ENCODE data around the gene OR51B5. TPM values are rescaled to one million over a fixed set of nuclear protein-coding genes. Genes with fewer than 3 reads are reported as not detected.

OR51B5 gene
- total and polyA plus RNA-seq, 2 of the 13 experiments (the other 11 are each of a cell fraction or from before 2014, with no cell fraction given) = 0.16 to 0.18 TPM

GRCh38 chr11:5293028-5293427, 50.3 kb downstream of the OR51B5 start:
- DNase-seq (ENCODE audit: low spot score) (no peak), FAIRE-seq (no peak), ATAC-seq (no peak)
- H4K20me1 ChIP-seq (ENCODE audit: insufficient read depth, low read length) = no peaks in the 10 kb centered on the region
- H2AFZ ChIP-seq (ENCODE audit: low read length) = no peak overlapping the region
- no peak overlapping the region for H3K4me3 ChIP-seq (replicated peaks in 1 of 3; ENCODE audit: insufficient read depth in 1 of 3, low read depth in 2 of 3, low read length in 3 of 3)
- in situ Hi-C loops (cut with HindIII; ENCODE audit: extremely low pct_ligation_motif_present, low pct_unique_long_range_greater_than_20kb) (no loop called here), intact Hi-C loops (cut with micrococcal nuclease; ENCODE audit: unreplicated experiment) (no loop called here)
- WGBS (ENCODE audit: low lambda C conversion rate) = 19% methylated on average over 8 of the region's 8 CpGs
- POLR2A ChIA-PET = no interaction called here
- no peaks in the 10 kb centered on the region for H3K4me1 ChIP-seq (ENCODE audit: insufficient read depth, low read length)
- H3K36me3 ChIP-seq (replicated peaks in 1 of 2; ENCODE audit: control insufficient read depth in 1 of 2, insufficient read depth in 2 of 2, low read length in 2 of 2) = no peaks in the 10 kb centered on the region
- H3K27ac ChIP-seq (ENCODE audit: extremely low read length, insufficient read depth, low read length) = no peak overlapping the region
- H3K9me3 ChIP-seq (ENCODE audit: low read length) = no peaks in the 10 kb centered on the region
- no TSS peak for BruUV-seq (replicated peaks)
- no peak overlapping the region for H3K4me2 ChIP-seq (ENCODE audit: low read depth, low read length)
- CTCF ChIA-PET (ENCODE audit: low intra/inter-chr PET ratio, low total read pairs) = no interaction called here
- H3K9ac ChIP-seq (ENCODE audit: insufficient read depth, low read depth, low read length) = no peak overlapping the region
- H3K27me3 ChIP-seq (ENCODE audit: control insufficient read depth in 1 of 2, insufficient read depth in 2 of 2, low read length in 2 of 2) = no peaks in the 10 kb centered on the region
- no peaks in the 10 kb centered on the region for H3K79me2 ChIP-seq (ENCODE audit: insufficient read depth, low read length)
- TF ChIP-seq SMARCC2 (IDR thresholded peaks at IDR 0.05) = no peak
- no peak for TF ChIP-seq ZNF704 (CRISPR knock-in tag; IDR thresholded peaks at IDR 0.05; ENCODE audit: borderline replicate concordance)
- TF ChIP-seq ZNF839 (CRISPR knock-in tag; IDR thresholded peaks at IDR 0.05; ENCODE audit: borderline replicate concordance) = no peak
- TF ChIP-seq MAZ (IDR thresholded peaks at IDR 0.05; ENCODE audit: borderline replicate concordance, low read depth, low read length) = no peak
- TF ChIP-seq MAZ (CRISPR knock-in tag; IDR thresholded peaks at IDR 0.05; ENCODE audit: low read depth) = no peak
- no peak for TF ChIP-seq NKX3-1 (CRISPR knock-in tag; IDR thresholded peaks at IDR 0.05)
- no peak for TF ChIP-seq HOXA9 (CRISPR knock-in tag; IDR thresholded peaks at IDR 0.05; ENCODE audit: borderline replicate concordance)

Small RNA genes lying within 50 kb of the gene (small RNA-seq; reads per million reads assigned to genes)
- 0 reads per million in 3 experiments for gene AC104389.3 (ENCODE audit: insufficient read depth in 2 of 3, insufficient read length in 3 of 3, low read depth in 2 of 3, low replicate concordance in 1 of 3)

Other genes starting within 250 kb of the OR51B5 start
- not detected in 2 replicates for gene OR52A5, start 205.2 kb downstream of the OR51B5 start, total RNA-seq (2016; rRNA removed; fragmentation: Illumina TruSeq; extraction: Trizol)
- gene OR52A5, start 205.2 kb downstream of the OR51B5 start, polyA plus RNA-seq (2011; rRNA removed) = not detected in 2 replicates
- not detected in 2 replicates for gene OR52A1, start 188.8 kb downstream of the OR51B5 start, total RNA-seq (2016; rRNA removed; fragmentation: Illumina TruSeq; extraction: Trizol)
- not detected in 2 replicates for gene OR52A1, start 188.8 kb downstream of the OR51B5 start, polyA plus RNA-seq (2011; rRNA removed)
- gene OR51V1, start 142.8 kb downstream of the OR51B5 start, total RNA-seq (2016; rRNA removed; fragmentation: Illumina TruSeq; extraction: Trizol) = not detected in 2 replicates
- gene OR51V1, start 142.8 kb downstream of the OR51B5 start, polyA plus RNA-seq (2011; rRNA removed) = not detected in 2 replicates
- gene HBB, start 116.5 kb downstream of the OR51B5 start, total RNA-seq (2016; rRNA removed; fragmentation: Illumina TruSeq; extraction: Trizol) = not detected in 2 replicates
- not detected in 2 replicates for gene HBB, start 116.5 kb downstream of the OR51B5 start, polyA plus RNA-seq (2011; rRNA removed)
- gene HBD, start 109.0 kb downstream of the OR51B5 start, total RNA-seq (2016; rRNA removed; fragmentation: Illumina TruSeq; extraction: Trizol) = not detected in 2 replicates
- gene HBD, start 109.0 kb downstream of the OR51B5 start, polyA plus RNA-seq (2011; rRNA removed) = not detected in 2 replicates
- not detected in 2 replicates for gene HBG1, start 93.7 kb downstream of the OR51B5 start, total RNA-seq (2016; rRNA removed; fragmentation: Illumina TruSeq; extraction: Trizol)
- gene HBG1, start 93.7 kb downstream of the OR51B5 start, polyA plus RNA-seq (2011; rRNA removed) = not detected in 2 replicates
- not detected in 2 replicates for gene HBG2, start 88.7 kb downstream of the OR51B5 start, total RNA-seq (2016; rRNA removed; fragmentation: Illumina TruSeq; extraction: Trizol)
- gene HBG2, start 88.7 kb downstream of the OR51B5 start, polyA plus RNA-seq (2011; rRNA removed) = not detected in 2 replicates
- gene HBE1, start 73.6 kb downstream of the OR51B5 start, total RNA-seq (2016; rRNA removed; fragmentation: Illumina TruSeq; extraction: Trizol) = 0.35 and 0.52 TPM in 2 replicates
- gene HBE1, start 73.6 kb downstream of the OR51B5 start, polyA plus RNA-seq (2011; rRNA removed) = 0.24 and 0.31 TPM in 2 replicates
- gene OR51B4, start 41.6 kb downstream of the OR51B5 start, total RNA-seq (2016; rRNA removed; fragmentation: Illumina TruSeq; extraction: Trizol) = 0.11 and 0.22 TPM in 2 replicates
- 0.07 and 0.33 TPM in 2 replicates for gene OR51B4, start 41.6 kb downstream of the OR51B5 start, polyA plus RNA-seq (2011; rRNA removed)
- not detected in 2 replicates for gene OR51B2, start 19.2 kb downstream of the OR51B5 start, total RNA-seq (2016; rRNA removed; fragmentation: Illumina TruSeq; extraction: Trizol)
- gene OR51B2, start 19.2 kb downstream of the OR51B5 start, polyA plus RNA-seq (2011; rRNA removed) = not detected in 2 replicates
- not detected in 2 replicates for gene OR51B6, start 8.0 kb upstream of the OR51B5 start, total RNA-seq (2016; rRNA removed; fragmentation: Illumina TruSeq; extraction: Trizol)
- not detected in 2 replicates for gene OR51B6, start 8.0 kb upstream of the OR51B5 start, polyA plus RNA-seq (2011; rRNA removed)
- not detected in 2 replicates for gene OR51M1, start 40.3 kb upstream of the OR51B5 start, total RNA-seq (2016; rRNA removed; fragmentation: Illumina TruSeq; extraction: Trizol)
- gene OR51M1, start 40.3 kb upstream of the OR51B5 start, polyA plus RNA-seq (2011; rRNA removed) = not detected in 2 replicates
- not detected in 2 replicates for gene OR51Q1, start 78.6 kb upstream of the OR51B5 start, total RNA-seq (2016; rRNA removed; fragmentation: Illumina TruSeq; extraction: Trizol)
- gene OR51Q1, start 78.6 kb upstream of the OR51B5 start, polyA plus RNA-seq (2011; rRNA removed) = not detected in 2 replicates
- not detected in 2 replicates for gene OR51I1, start 98.0 kb upstream of the OR51B5 start, total RNA-seq (2016; rRNA removed; fragmentation: Illumina TruSeq; extraction: Trizol)
- 0.09 TPM in 1 of 2 replicates, not detected in the other for gene OR51I1, start 98.0 kb upstream of the OR51B5 start, polyA plus RNA-seq (2011; rRNA removed)
- not detected in 2 replicates for gene OR51I2, start 105.8 kb upstream of the OR51B5 start, total RNA-seq (2016; rRNA removed; fragmentation: Illumina TruSeq; extraction: Trizol)
- gene OR51I2, start 105.8 kb upstream of the OR51B5 start, polyA plus RNA-seq (2011; rRNA removed) = not detected in 2 replicates
- not detected in 2 replicates for gene OR52D1, start 145.2 kb upstream of the OR51B5 start, total RNA-seq (2016; rRNA removed; fragmentation: Illumina TruSeq; extraction: Trizol)
- not detected in 2 replicates for gene OR52D1, start 145.2 kb upstream of the OR51B5 start, polyA plus RNA-seq (2011; rRNA removed)
- gene UBQLN3, start 166.4 kb upstream of the OR51B5 start, total RNA-seq (2016; rRNA removed; fragmentation: Illumina TruSeq; extraction: Trizol) = not detected in 2 replicates
- gene UBQLN3, start 166.4 kb upstream of the OR51B5 start, polyA plus RNA-seq (2011; rRNA removed) = 0.08 TPM in 1 of 2 replicates, not detected in the other
- not detected in 2 replicates for gene UBQLNL, start 173.2 kb upstream of the OR51B5 start, total RNA-seq (2016; rRNA removed; fragmentation: Illumina TruSeq; extraction: Trizol)
- gene UBQLNL, start 173.2 kb upstream of the OR51B5 start, polyA plus RNA-seq (2011; rRNA removed) = 0.08 and 0.10 TPM in 2 replicates
- not detected in 2 replicates for gene OR52H1, start 205.0 kb upstream of the OR51B5 start, total RNA-seq (2016; rRNA removed; fragmentation: Illumina TruSeq; extraction: Trizol)
- not detected in 2 replicates for gene OR52H1, start 205.0 kb upstream of the OR51B5 start, polyA plus RNA-seq (2011; rRNA removed)
- not detected in 2 replicates for gene OR52B6, start 237.4 kb upstream of the OR51B5 start, total RNA-seq (2016; rRNA removed; fragmentation: Illumina TruSeq; extraction: Trizol)
- gene OR52B6, start 237.4 kb upstream of the OR51B5 start, polyA plus RNA-seq (2011; rRNA removed) = not detected in 2 replicates

Data from HepG2 (cell line).